SK-N-SH (cell line): ENCODE data around the gene TMSB10. TPM values are rescaled to one million over a fixed set of nuclear protein-coding genes. Genes with fewer than 3 reads are reported as not detected.

Experiments
- CTCF ChIA-PET: fragments of 300-600, 350-600 bp; formaldehyde crosslinking; extraction: SDS; loops from one replicate; lab custom pipeline; 2021; lab: Yijun Ruan, JAX
- POLR2A ChIA-PET: fragments of 350-600 bp; sonication (Branson Sonifier 250); formaldehyde crosslinking; extraction: SDS; loops from one replicate; lab custom pipeline; 2020; ENCODE audit warnings: antibody characterized with exemption, inconsistent platforms; lab: Yijun Ruan, JAX
- DNase-seq: peaks from one replicate; pipeline ENCODE4 v3.0.0; 2012
- H2AFZ ChIP-seq: fragments of 200-600 bp; sonication (generic); 2 replicates; pipeline ENCODE4 v1.8.1; 2016; ENCODE audit warnings: antibody characterized with exemption, mild to moderate bottlenecking, low read depth
- H3F3A ChIP-seq: fragments of 200-600 bp; sonication (generic); replicated peaks from 2 replicates; pipeline ENCODE3; 2016; ENCODE audit warnings: antibody characterized with exemption, mild to moderate bottlenecking; ENCODE audit not compliant: insufficient read depth
- H3K27ac ChIP-seq, 2 experiments: fragments of 200-500 bp in 1 of 2; fragments of 200-600 bp in 1 of 2; sonication (Bioruptor generic) in 1 of 2; sonication (generic), shearing (Covaris generic) in 1 of 2; 2 replicates each; pipeline versions ENCODE4 v1.5.1 to v1.6.1; 2014 to 2016; ENCODE audit warnings: low read depth in 2 of 2, inconsistent platforms in 1 of 2, low read length in 1 of 2, mild to moderate bottlenecking in 1 of 2, mixed read lengths in 1 of 2
- H3K27me3 ChIP-seq: fragments of 200-600 bp; sonication (generic), shearing (Covaris generic); 2 replicates; pipeline ENCODE4 v1.6.1; 2016; ENCODE audit warnings: mixed run types; ENCODE audit not compliant: insufficient read depth
- H3K36me3 ChIP-seq, 2 experiments: fragments of 200-500 bp in 1 of 2; fragments of 200-600 bp in 1 of 2; sonication (Bioruptor generic) in 1 of 2; sonication (generic) in 1 of 2; replicated peaks in 1 of 2; 2 replicates each; pipeline versions ENCODE3 to v1.5.1; 2014 to 2016; ENCODE audit warnings: low read length in 1 of 2, mild to moderate bottlenecking in 1 of 2; ENCODE audit not compliant: insufficient read depth in 2 of 2, control insufficient read depth in 1 of 2
- H3K4me1 ChIP-seq, 2 experiments: fragments of 200-500 bp in 1 of 2; fragments of 200-600 bp in 1 of 2; sonication (Bioruptor generic) in 1 of 2; sonication (generic), shearing (Covaris generic) in 1 of 2; 2 replicates each; pipeline versions ENCODE4 v1.5.1 to v1.6.1; 2014 to 2016; ENCODE audit warnings: low read depth in 1 of 2, low read length in 1 of 2, mixed run types in 1 of 2; ENCODE audit not compliant: insufficient read depth in 2 of 2, control insufficient read depth in 1 of 2
- H3K4me2 ChIP-seq: fragments of 200-600 bp; sonication (generic), shearing (Covaris generic); 2 replicates; pipeline ENCODE4 v1.6.1; 2017; ENCODE audit warnings: mixed run types
- H3K4me3 ChIP-seq, 2 experiments: fragments of 200-500 bp in 1 of 2; fragments of 200-600 bp in 1 of 2; sonication (Bioruptor generic) in 1 of 2; sonication (generic), shearing (Covaris generic) in 1 of 2; 2 replicates each; pipeline versions ENCODE4 v1.5.1 to v1.8.1; 2014 to 2016; ENCODE audit warnings: low read depth in 2 of 2, inconsistent platforms in 1 of 2, low read length in 1 of 2, mild to moderate bottlenecking in 1 of 2, mixed read lengths in 1 of 2, moderate library complexity in 1 of 2
- H3K79me2 ChIP-seq: fragments of 200-600 bp; sonication (generic); 2 replicates; pipeline ENCODE4 v1.8.1; 2017; ENCODE audit warnings: mild to moderate bottlenecking; ENCODE audit not compliant: insufficient read depth
- H3K9ac ChIP-seq: fragments of 200-600 bp; sonication (generic); 2 replicates; pipeline ENCODE4 v1.6.1; 2017; ENCODE audit warnings: mixed run types
- H3K9me2 ChIP-seq: fragments of 200-600 bp; sonication (generic); 2 replicates; pipeline ENCODE4 v1.6.1; 2017; ENCODE audit warnings: mixed run types
- H3K9me3 ChIP-seq: fragments of 200-600 bp; sonication (generic); 2 replicates; pipeline ENCODE4 v1.6.1; 2017; ENCODE audit warnings: mixed run types, mild to moderate bottlenecking, moderate library complexity
- H4K20me1 ChIP-seq: fragments of 200-600 bp; sonication (generic); 2 replicates; pipeline ENCODE4 v1.6.1; 2017; ENCODE audit warnings: mild to moderate bottlenecking, mixed run types; ENCODE audit not compliant: insufficient read depth
- ELF1 ChIP-seq: IDR thresholded peaks from 2 replicates; pipeline ENCODE4 v1.4.0; 2012
- EP300 ChIP-seq, 2 experiments: IDR thresholded peaks; 2 replicates each; pipeline versions ENCODE4 v1.4.0 to v1.6.1; 2012; ENCODE audit warnings: borderline replicate concordance in 1 of 2, low read depth in 1 of 2, low read length in 1 of 2
- FOSL2 ChIP-seq: IDR thresholded peaks from 2 replicates; pipeline ENCODE4 v1.4.0; 2012; ENCODE audit warnings: low read depth, mild to moderate bottlenecking, moderate library complexity, borderline replicate concordance
- FOXM1 ChIP-seq: IDR thresholded peaks from 2 replicates; pipeline ENCODE4 v1.4.0; 2012; ENCODE audit warnings: low read depth, mild to moderate bottlenecking
- GABPA ChIP-seq: IDR thresholded peaks from 2 replicates; pipeline ENCODE4 v1.4.0; 2012; ENCODE audit warnings: low read depth, mild to moderate bottlenecking
- JUND ChIP-seq: IDR thresholded peaks from 2 replicates; pipeline ENCODE4 v1.4.0; 2012
- MAX ChIP-seq: IDR thresholded peaks from 2 replicates; pipeline ENCODE4 v1.4.0; 2012; ENCODE audit warnings: low read depth
- MXI1 ChIP-seq: IDR thresholded peaks from 2 replicates; pipeline ENCODE4 v1.6.1; 2012; ENCODE audit warnings: mild to moderate bottlenecking, low read depth, low read length, improper control_type of control experiment
- NRF1 ChIP-seq: IDR thresholded peaks from 2 replicates; pipeline ENCODE4 v1.6.1; 2012; ENCODE audit warnings: low read depth, mild to moderate bottlenecking, low read length
- PBX3 ChIP-seq: IDR thresholded peaks from 2 replicates; pipeline ENCODE4; 2012
- POLR2AphosphoS5 ChIP-seq: IDR thresholded peaks from 2 replicates; pipeline ENCODE4 v1.6.1; 2012; ENCODE audit warnings: low read depth, low read length
- RXRA ChIP-seq: IDR thresholded peaks from 2 replicates; pipeline ENCODE4 v1.4.0; 2012; ENCODE audit warnings: low read depth, mild to moderate bottlenecking, borderline replicate concordance
- TCF12 ChIP-seq: IDR thresholded peaks from 2 replicates; pipeline ENCODE4 v1.4.0; 2012
- USF1 ChIP-seq: IDR thresholded peaks from 2 replicates; pipeline ENCODE4 v1.4.0; 2012; ENCODE audit warnings: low read depth, borderline replicate concordance
- ZBTB33 ChIP-seq: IDR thresholded peaks from 2 replicates; pipeline ENCODE4 v1.4.0; 2012; ENCODE audit warnings: low read depth, borderline replicate concordance
- WGBS: methylation state at CpG from one replicate; pipeline ENCODE4 v1.1.6; 2017; ENCODE audit warnings: low lambda C conversion rate; 5-methylcytosine and 5-hydroxymethylcytosine counted together
- polyA plus RNA-seq, 3 experiments: library from polyadenylated mRNA; depleted of rRNA; stranded (reverse); fragments of >200 nt; gene quantifications; 2 replicates each; pipeline ENCODE4 v1.2.3, GENCODE V29; 2012

TMSB10 gene
- polyA plus RNA-seq, 1 of the 3 experiments (the other 2 are of a cell fraction) = 7,920 TPM

DNA sequence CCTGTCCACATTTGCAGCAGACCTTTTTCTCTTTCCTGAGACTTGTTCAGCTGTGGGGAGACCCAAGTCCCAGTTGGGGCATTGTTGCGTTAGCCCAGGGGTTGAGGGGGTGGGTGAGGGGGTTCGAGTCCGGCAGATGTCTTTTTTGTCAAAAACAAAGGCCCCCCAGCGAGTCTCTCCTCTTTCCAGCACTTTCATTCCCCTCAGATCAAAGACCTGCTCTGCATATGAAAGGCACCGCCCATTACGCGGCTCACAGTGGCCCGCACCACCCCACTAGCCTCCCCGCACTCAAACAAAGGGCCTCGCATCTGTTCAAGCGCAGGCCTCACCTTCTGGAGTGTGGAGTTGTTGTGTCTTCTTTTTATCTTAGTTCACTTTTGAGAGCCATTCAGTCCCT, 49.7 kb upstream of the TMSB10 start:
- Histone ChIP-seq H3K9ac (no peak overlapping the region), H3K4me1 (no peaks in the 10 kb centered on the region), H2AFZ (no peak overlapping the region), H3K27ac (no peak overlapping the region), H3K36me3 (no peaks in the 10 kb centered on the region), H3K9me3 (no peaks in the 10 kb centered on the region), H3K9me2 (no peaks in the 10 kb centered on the region), H3K4me3 (no peak overlapping the region), H4K20me1 (no peaks in the 10 kb centered on the region), H3K79me2 (no peaks in the 10 kb centered on the region), H3K27me3 (peaks cover 8% of the 10 kb centered on the region; the same call in 1 of the 2 replicates), H3K4me2 (no peak overlapping the region), H3F3A (no peaks in the 10 kb centered on the region)
- ChIA-PET POLR2A (no interaction called here), CTCF (interaction anchor here (1.4 kb wide), 1 partner anchor 9 kb away, joined by 3 read pairs; no protein-coding TSS in a partner anchor)
- TF ChIP-seq PBX3 (no peak), EP300 (IDR thresholded peaks at IDR 0.05; ENCODE audit: borderline replicate concordance in 1 of 2, low read depth in 1 of 2, low read length in 1 of 2) (no peak), NRF1 (no peak), USF1 (no peak), FOSL2 (no peak), GABPA (no peak), POLR2AphosphoS5 (no peak), ZBTB33 (no peak), ELF1 (no peak)
- DNase-seq = no peak
- 34% methylated on average over 11 of the region's 11 CpGs for WGBS

- Histone ChIP-seq H3K9me2 (no peaks in the 10 kb centered on the region), H3K36me3 (no peaks in the 10 kb centered on the region), H3K27me3 (peaks cover 14% of the 10 kb centered on the region; the same call in 1 of the 2 replicates), H3K9me3 (no peaks in the 10 kb centered on the region), H3K79me2 (no peaks in the 10 kb centered on the region), H3K4me2 (no peak overlapping the region), H3K27ac (no peak overlapping the region), H3K4me1 (no peaks in the 10 kb centered on the region), H2AFZ (no peak overlapping the region), H3K4me3 (no peak overlapping the region), H3F3A (no peaks in the 10 kb centered on the region), H4K20me1 (no peaks in the 10 kb centered on the region), H3K9ac (no peak overlapping the region)
- TF ChIP-seq MXI1 (no peak), RXRA (no peak), PBX3 (no peak), MAX (no peak), FOSL2 (no peak), JUND (no peak), FOXM1 (no peak), TCF12 (no peak)
- DNase-seq = no peak
- 48% methylated on average over 6 of the region's 6 CpGs for WGBS
- ChIA-PET CTCF (interaction anchor here (0.6 kb wide), 1 partner anchor 14 kb away, joined by 3 read pairs; no protein-coding TSS in a partner anchor), POLR2A (no interaction called here)
These were observed 48.7 kb upstream of the TMSB10 start for GRCh38 chr2:84856787-84857186.
